Islet precursor cell (in vitro differentiated cells): ENCODE measurements around the gene C17orf78.
"Not testable (repeated sequence)": the region's sequence is repeated elsewhere in the genome, so short reads cannot be mapped to it uniquely, and the experiment has no call there.

Experiments
- DNase-seq: peaks from one replicate; pipeline ENCODE4 v3.0.0-alpha.2; 2018

The C17orf78 gene

DNA sequence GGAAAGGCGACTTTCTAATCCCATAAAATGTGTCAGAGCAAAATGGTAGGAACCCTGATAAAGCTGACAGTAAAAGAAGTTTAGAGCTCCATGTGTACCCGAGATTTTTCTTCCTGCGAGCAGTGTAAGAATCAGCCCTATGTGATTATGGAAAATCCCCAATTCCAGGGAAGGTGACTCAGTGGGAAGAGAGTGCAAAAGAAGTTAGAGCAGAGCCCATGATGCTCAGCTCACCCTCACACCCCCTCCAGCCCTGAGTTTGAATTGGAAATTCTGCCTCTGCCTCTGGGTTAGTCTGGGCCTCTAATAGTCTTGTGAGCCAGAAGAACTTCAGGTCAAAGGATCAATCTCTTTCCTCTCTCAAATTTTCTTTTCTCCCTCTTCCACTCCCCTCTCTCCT, 12.5 kb downstream of the C17orf78 start:
- no peak for DNase-seq

DNA sequence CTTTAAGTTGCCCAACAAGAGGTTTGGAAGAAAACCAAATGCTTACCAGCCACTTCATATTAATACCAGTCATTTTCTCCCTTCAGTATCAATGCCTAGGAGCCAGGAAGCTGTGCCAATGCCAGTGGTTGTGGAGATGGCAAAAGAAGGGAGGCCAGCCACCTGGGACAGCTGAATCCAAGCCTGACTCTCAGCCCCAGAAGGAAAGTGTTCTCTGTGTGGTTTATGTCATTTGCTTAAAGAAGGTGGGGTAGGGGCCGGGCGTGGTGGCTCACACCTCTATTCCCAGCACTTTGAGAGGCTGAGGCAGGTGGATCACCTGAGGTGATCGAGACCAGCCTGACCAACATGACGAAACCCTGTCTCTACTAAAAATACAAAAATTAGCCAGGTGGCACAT, 13.4 kb downstream of the C17orf78 start:
- DNase-seq = no peak

DNA sequence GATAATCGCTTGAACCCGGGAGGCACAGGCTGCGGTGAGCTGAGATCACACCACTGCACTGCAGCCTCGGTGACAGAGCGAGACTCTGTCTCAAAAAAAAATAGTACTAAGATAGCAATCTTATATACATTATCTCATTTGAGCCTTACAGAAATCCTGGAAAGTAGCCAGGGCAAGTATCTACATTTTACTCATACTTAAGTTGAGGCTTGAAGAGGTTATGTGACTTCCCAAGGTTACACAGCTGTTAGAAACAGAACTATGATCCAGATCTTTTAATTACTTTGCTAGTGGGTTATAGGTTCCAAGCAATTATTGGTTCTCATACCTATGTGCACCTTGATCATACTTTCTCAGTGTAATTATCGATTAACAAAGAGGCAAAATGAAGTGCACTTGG, 15.4 kb downstream of the C17orf78 start:
- no peak for DNase-seq

DNA sequence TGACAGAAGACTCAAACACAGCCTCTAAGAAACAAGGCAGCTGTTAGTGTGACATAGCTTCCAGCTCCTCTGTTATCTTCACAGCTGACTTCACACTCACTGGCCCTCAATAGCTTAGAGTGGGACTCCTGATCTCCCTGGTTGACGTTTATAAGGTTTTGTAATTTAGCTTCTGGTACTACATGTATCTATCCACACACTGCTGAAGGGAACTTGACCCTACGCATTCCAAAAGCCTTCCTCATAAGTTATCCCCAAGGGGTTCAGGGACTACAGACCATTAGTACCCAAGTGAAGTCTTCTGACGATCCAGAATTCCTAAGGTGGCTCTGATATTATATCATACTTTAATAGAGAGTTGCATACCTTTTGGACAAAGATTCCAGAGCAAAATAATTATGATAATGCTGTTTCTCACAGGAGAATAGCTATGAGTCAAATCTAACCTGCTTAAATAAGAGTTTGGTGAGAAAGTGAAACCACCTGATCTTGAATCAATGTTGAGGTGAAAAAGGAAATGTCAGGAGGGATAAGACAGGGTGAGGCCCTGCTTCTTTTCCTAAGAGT, 16.3 kb downstream of the C17orf78 start:
- DNase-seq = peak; percentile 45

DNA sequence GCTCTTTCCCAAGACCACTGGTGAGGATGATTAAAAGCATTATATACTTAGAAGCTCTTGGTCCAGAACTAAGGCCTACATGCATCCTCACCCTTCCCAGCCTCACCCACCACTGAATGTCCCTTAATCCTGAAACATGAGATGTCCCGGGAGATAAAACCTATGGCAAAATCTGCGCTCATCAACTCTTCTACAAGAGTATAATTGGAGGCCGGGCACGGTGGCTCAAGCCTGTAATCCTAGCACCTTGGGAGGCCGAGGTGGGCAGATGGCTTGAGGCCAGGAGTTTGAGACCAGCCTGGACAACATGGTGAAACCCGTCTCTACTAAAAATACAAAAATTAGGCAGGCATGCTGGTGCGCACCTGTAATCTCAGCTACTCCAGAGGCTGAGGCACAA, 17.6 kb downstream of the C17orf78 start:
- no peak for DNase-seq

DNA sequence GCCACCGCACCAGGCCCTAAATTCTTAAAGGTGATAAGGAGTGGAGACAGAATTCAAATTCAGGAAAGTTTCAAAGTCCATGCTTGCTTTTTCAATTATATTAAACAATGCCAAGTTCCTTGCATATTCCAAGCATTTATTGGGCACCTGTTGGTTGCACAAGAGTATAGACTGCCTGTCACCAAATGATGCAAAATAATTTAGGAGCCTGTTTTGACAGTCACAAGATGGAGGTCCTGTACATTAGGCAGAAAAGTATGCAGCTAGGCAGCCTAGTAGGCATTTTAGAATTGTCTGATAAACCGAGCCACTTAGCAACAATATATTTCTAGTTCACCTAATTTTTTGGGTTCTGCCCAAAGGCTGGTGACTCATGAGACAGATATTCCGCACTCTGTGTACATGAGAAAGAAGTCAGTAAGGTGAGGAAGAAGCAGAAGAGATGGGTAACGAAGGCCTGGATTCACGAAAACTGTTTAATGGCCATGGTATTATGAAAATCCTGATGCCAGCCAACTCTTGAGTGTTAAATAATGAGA, 23.5 kb downstream of the C17orf78 start:
- no peak for DNase-seq

DNA sequence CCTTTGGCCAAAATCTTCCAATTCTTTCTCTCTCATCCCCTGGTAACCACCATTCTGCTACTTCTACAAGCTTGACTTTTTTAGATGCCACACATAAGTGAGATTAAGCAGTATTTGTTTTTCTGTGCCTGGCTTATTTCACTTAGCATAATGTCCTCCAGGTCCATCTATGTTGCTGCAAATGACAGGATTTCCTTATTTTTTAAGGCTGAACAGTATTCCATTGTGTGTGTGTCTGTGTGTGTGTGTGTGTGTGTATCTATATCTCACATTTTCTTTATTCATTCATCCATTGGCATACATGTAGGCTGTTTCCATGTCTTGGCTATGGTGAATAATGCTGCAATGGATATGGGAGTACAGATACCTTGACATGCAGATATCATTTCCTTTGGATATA, 24.7 kb downstream of the C17orf78 start:
- no peak for DNase-seq

DNA sequence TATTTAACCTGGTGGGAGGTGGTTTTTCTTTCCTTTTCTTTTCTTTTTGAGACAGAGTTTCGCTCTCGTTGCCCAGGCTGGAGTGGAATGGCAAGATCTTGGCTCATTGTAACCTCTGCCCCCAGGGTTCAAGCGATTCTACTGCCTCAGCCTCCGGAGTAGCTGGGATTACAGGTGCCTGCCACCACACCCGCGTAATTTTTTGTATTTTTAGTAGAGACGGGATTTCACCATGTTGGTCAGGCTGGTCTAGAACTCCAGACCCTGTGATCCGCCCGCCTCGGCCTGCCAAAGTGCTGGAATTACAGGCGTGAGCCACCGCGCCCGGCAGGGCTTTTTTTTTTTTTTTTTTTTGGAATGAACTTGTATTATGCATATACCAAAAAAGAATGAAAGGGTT, 29.7 kb downstream of the C17orf78 start:
- DNase-seq = not testable (repeated sequence)

DNA sequence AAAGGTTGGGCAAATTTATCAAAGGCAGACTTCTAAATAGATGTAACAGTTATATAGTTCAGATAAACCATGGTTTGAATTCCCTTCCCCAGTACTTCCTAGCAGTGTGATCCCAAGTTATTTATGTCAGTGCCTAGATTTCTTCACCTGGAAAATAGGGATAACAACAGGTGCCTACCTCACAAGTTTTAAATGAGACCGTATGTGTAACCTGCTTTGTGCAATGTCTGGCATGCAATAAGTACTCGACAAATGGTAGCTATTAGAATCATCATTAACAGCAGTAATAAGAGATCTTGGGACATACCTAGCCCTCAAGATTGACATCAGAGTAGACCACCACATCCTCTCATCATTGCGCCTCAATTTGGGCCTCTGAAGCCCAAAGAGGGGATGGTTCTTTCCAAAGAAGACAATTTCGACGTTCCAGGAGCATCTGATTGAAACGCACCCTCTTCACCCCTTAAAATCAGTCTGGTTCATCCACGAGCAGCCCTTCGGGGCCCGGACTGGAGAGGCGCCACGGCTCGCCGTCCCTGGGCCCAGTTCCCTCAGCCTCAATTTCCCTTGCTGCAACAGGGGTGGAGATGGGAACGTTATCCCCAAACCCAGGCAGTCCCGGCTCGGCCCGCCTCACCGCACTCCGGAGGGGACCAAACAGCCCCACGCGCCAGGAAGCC, 30.3 kb downstream of the C17orf78 start:
- no peak for DNase-seq

DNA sequence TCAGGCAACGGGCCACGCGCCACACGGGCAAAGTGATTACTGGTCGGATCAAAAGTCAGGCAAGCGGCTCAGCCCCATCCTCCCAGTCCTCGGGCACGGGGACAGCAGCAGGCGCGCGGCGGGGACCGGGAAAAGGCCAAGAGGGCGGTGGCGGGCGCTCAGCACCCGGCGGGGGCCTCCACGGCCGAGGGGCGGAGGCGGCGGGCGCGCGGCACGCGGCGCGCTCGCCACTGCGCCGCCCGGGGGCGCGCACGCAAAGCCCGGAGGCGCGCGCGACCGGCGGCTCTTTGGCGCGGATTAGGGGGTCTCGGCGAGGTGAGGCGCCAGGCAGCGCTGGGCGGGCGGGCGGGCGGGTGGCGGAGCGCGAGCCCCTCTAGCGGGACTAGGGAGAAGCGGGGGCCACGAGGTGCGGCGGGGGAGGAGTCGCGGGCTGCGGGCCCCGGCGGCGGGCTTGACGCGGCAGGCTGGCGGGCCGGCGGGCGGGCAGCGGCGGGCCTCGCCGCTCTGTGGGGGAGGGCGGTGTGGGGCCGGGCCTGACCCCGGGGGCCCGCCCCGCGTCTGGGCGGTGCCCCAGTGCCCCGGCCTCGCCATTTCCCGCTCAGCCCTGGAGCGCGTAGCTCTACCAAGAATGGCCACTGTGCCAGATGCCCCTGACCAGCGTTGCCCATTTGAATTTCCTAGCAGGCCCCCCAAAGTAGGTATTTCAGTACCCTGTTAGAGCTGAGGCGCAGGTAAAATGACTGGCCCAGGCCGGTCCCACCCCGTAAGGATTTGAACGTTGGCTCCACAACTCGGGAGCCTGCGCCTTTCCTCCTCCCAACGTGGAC, 31.1 kb downstream of the C17orf78 start, which contains the start of the genes ACACA and TADA2A:
ACACA (minus strand) TSS at position 202 of the 827 bp plus-strand sequence. CDS start 537 bp downstream, outside the sequence.
TADA2A (plus strand) TSS at position 252 of the 827 bp plus-strand sequence. CDS start 4,480 bp downstream, outside the sequence.
- peak; percentile 92 for DNase-seq

DNA sequence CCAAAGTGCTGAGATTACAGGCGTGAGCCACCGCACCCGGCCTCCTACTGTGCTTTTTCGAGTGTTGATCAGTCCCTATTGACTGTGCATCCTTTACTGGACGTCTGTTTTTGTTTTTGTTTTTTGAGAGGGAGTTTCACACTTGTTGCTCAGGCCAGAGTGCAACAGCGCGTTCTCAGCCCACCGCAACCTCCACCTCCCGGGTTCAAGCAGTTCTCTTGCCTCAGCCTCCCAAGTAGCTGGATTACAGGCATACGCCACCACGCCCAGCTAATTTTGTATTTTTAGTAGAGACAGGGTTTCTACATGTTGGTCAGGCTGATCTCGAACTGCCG, 32.3 kb downstream of the C17orf78 start:
- DNase-seq = not testable (repeated sequence)

DNA sequence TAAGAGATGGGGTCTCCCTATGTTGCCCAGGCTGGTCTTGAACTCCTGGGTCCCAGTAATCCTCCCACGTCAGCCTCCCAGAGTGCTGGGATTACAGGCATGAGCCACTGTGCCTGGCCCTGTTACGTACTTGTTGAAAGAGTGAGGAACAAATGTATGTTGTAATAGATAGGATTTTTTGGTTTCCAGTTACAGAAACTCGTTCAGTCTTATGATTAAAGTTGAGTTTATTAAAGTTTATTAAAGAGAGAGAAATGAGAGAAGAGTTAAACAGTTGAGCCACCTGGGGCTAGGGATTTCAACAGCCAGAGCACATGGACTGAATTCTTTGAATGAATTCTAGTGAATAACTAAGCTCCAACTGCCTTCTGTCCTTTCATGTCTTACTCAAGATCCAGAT, 34.6 kb downstream of the C17orf78 start:
- no peak for DNase-seq

DNA sequence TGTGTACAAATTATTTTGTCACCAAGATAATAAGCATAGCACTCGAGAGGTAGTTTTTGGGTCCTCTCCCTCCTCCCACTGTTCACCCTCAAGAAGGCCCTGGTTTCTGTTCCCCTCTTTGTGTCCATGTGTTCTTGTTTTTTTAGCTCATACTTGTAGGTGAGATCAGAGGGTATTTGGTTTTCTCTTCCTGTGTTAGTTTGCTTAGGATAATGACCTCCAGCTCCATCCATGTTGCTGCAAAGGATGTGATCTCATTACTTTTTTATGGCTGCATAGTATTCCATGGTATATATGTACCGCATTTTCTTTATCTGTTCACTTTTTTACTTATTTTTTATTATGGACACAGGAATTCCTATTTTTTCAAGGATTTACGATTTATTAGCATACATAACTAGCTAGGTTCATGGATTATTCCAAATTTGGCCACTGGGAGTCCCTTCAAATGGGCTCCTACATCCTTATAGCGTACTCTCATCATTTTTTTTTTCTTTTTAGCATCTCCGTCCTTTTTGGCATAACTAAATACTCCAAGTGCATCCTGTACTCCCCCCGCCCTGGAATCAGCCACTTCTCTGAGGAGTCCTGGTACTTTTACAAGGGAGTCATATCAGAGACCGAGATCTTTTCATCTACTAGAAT, 38.2 kb downstream of the C17orf78 start:
- DNase-seq = no peak

DNA sequence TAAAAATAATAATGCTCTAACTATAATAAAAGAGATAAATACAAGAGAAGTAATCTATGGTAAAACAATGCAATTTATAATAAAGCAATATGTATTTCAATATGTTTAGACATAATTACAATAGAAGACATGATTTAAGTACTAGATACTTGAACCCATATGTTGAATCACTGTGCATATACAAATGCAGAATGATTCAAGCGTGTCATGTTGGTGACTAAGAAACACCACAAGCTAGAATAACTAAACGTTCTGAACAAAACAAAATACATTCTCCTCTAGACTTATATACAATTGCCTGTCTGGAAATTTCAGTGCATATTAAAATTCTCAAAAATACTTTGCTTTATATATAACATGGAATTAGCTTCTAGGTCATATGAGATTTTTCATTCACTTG, 42.1 kb downstream of the C17orf78 start:
- no peak for DNase-seq

DNA sequence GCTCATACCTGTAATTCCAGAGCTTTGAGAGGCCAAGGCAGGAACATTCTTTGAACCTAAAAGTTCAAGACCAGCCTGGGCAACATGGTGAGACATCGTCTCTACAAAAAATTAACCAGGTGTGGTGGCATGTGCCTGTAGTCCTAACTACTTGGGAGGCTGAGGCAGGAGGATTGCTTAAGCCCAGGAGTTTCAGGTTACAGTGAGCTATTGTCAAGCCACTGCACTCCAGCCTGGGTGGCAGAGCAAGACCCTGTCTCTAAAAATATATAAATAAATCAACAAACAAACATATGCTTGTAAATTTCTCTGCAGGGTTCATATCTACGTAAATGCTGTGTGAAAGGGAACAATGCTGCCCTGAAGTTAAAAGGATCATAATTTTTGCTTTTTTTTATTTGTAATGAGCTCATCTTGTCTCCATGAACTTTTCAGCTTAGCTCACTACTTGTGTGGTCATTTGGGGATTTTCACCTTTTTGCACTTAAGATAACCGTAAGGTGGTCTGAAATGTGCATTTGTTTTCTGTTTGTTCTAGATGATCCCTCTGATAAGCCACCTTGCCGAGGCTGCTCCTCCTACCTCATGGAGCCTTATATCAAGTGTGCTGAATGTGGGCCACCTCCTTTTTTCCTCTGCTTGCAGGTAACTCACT, 47.3 kb downstream of the C17orf78 start:
- DNase-seq = no peak

DNA sequence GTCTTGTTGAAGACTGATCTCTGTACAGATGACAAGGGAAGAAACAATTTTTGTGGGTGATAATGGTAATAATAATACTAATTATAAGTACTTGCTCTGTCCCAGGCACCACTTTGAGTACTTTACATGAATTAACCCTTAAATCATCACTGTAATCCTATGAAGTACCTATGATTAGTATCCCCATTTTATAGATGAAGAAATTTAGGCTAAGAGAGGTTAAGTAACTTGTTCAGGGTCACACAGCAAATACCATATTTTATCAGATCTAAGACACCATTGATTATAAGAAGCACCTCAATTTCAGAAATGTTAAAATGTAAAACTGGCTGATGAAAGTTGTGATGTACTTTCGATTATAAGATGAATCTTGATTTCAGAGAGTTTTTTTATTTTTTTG, 49.5 kb downstream of the C17orf78 start:
- DNase-seq = no peak

DNA sequence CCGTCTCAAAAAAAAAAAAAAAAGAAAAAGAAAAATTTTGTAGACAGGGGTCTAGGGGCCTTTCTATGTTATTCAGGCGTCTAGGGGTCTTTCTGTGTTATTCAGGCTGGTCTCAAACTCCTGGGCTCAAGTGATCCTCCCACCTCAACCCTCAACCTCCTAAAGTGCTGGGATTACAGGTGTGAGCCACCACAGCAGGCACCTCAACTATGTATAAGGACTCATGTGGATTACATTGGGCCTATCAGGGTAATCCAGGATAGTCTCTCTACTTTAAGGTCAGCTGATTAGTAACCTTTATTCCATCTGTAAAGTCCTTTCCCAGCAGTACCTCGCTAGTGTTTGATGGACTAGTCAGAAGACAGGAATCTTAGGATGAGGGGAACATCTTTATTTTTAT, 53.3 kb downstream of the C17orf78 start:
- no peak for DNase-seq

DNA sequence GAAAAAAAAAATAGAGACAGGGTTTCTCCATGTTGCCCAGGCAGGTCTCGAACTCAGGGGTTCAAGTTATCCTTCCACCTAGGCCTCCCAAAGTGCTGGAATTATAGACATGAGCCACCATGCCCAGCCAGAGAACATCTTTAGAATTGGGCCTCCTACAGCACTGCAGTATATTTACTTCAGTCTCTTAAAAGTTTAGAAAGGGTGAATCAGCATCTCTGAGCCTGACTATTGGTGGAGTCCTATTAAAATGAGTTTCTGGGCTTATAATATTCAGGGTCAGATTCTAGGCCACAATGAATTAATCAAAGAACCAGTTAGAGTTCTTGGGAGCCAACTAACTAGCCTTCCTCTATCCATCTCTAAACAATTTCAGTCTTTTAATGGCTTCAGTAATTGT, 53.7 kb downstream of the C17orf78 start:
- no peak for DNase-seq

DNA sequence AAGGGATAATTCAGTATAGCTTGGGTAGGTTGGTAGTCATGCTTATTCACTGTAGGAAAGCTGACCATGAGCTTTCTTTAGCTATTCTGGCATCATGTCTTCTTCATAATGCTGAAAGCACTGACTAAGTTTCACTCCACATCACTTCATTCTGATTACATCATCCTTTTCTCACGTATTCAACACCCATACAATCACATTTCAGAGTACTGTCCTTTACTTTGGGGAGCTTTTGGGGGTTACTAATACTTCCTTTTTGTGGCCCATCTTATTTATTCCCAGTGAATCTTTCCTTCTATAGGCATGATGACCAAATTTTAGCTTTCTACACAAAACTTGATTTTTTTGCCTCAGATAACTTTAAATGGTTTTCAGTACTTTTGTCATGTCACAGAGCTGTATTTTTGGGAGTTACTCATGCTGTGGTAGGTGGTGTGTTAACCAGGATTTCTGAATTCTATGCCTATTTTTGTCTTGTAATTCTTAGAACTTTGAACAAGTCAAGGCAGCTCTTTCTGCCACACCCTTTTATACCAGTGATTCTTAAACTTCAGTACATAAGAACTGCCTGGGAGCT, 54.4 kb downstream of the C17orf78 start:
- no peak for DNase-seq

DNA sequence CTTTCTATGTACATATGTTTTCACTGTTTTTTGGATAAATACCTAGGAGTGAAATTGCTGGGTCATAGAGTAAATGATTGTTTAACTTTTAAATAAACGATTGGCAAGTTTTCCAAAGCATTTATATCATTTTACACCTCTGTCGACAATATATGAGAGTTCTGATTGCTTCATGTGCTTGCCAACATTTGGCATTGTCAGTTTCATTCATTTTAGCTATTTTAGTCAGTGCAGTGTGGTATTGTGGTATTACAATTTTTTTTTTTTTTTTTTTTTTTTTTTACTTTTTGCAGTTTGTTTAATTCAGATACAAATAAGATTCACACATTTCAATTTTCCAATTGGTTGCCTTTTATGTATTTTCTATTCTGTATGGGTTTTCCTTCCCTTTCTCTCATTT, 56.9 kb downstream of the C17orf78 start:
- no peak for DNase-seq

DNA sequence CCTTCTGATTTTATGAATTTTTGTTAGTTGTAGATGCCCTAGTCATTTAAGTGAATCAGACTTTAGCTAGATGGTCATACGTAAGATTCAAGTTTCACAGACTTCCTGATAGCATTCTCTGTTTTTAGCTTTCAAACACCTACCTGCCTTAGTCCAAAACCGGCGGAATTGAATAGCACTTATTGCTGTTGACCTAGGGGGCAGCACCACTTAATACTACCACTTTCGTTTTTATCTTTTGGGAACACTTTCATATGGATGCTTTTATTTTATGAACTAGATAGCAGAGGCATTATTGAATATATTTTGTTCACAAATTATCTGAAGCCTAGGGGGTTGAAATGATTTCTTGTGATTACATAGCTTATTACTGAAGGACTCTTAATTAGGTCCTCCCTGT, 62.4 kb downstream of the C17orf78 start:
- DNase-seq = no peak

DNA sequence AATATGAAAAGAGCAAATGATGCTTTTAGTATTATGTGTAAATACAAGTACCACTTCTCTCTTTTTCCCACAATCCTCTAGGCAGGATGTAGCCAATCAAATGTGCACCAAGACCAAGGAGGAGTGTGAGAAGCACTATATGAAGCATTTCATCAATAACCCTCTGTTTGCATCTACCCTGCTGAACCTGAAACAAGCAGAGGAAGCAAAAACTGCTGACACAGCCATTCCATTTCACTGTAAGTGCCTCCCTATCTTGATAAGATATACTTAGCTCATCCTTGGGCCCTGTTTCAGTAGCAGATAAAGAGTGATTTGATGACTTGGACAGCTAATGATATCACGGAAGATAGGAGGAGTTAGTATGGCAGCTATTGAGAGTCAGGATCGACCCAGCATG, 64.6 kb downstream of the C17orf78 start:
- no peak for DNase-seq
